HG03135 (cell line): ENCODE measurements around the gene CCDC148.

Experiments
- ATAC-seq: cut with Tn5 transposase; IDR thresholded peaks from one replicate; pipeline ENCODE4 v1.9.1; 2021; ENCODE audit warnings: mild to moderate bottlenecking, moderate library complexity; ENCODE audit not compliant: unreplicated experiment

The CCDC148 gene

DNA sequence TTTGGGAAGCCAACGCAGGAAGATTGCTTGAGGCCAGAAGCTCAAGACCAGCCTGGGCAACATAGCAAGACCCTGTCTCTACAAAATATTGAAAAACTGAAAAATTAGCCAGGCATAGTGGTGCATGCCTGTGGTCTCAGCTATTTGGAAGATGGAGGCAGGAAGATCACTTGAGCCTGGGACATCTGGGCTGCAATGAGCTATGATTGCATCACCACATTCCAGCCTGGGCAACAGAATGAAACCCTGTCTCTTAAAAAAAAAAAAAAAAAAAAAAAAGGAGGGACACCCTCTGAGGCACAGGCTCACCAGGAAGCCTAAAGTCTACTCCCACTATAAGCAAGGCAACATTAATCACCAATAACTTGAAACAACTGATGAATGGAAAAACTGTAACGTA is 151.1 kb downstream of the CCDC148 start:
- no peak for ATAC-seq

- no peak for ATAC-seq
Measured at GRCh38 chr2:158300394-158300793, 156.2 kb downstream of the CCDC148 start.

GRCh38 chr2:158297606-158298005 is 158.9 kb downstream of the CCDC148 start:
- ATAC-seq, result no peak

DNA sequence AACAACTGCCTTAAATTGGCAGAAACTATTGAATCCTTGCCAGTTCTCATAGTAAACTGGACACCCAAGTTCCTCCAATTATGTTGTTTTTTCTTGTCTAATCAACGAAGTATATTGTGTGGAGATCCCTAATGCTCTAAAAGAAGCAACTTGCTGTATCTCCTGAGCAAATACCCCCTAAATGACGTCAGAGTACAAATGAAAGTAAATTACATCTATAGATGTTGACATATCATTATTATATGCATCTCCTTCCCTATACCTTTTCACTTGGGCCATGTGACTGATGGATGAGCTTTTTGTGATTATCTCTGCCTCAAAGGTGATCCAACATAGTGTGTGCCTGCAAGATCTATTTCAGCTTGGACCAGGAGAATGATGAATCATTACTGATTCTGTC is 159.4 kb downstream of the CCDC148 start:
- no peak for ATAC-seq

DNA sequence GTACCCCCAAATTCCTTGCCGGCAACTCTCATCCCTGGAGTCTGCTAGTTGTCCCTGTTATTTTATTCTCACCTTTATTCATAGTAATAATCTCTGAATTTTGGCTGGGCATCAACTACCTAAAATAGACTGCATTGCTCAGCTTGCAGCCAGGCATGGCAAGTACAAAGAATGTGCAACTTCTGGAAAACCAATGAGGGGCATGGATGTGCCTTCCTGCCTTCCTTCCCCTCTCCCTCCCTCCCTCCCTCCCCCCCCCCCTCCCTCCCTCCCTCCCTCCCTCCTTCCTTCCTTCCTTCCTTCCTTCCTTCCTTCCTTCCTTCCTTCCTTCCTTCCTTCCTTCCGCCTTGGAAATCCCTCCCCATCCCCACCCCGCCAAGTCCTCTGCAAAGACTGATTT is 162.8 kb downstream of the CCDC148 start:
- ATAC-seq, result no peak

DNA sequence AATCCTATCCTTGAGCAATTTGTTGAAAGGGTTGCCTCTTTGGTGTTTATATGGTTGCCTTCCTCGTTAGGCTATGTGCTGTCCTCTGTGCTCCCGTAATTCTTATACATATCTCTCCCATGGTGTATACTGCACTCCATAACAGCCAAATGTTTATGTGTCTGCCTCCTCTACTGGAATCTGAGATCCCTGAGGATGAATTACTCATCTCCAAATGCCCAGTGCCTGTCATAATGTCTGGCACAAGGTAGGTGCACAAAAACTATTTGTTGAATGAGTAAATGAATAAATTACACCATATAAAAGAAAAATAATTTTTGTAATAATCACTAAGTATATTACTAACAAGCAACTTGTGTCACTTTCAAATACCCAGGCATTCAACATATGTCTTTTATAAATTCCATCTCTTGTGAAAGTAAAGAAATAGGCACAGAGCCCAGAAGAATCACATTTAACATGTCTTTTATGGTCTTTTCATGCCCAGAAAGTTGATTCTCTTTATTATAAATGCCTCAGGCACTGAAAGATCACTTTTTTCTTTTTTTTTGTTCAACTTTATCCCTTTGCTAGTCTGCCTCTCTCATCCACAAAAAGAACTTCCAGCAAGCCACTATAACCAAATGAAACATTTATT is 164.9 kb downstream of the CCDC148 start:
- ATAC-seq, result no peak

- ATAC-seq, result no peak
Measured at GRCh38 chr2:158290225-158290624, 166.3 kb downstream of the CCDC148 start.

DNA sequence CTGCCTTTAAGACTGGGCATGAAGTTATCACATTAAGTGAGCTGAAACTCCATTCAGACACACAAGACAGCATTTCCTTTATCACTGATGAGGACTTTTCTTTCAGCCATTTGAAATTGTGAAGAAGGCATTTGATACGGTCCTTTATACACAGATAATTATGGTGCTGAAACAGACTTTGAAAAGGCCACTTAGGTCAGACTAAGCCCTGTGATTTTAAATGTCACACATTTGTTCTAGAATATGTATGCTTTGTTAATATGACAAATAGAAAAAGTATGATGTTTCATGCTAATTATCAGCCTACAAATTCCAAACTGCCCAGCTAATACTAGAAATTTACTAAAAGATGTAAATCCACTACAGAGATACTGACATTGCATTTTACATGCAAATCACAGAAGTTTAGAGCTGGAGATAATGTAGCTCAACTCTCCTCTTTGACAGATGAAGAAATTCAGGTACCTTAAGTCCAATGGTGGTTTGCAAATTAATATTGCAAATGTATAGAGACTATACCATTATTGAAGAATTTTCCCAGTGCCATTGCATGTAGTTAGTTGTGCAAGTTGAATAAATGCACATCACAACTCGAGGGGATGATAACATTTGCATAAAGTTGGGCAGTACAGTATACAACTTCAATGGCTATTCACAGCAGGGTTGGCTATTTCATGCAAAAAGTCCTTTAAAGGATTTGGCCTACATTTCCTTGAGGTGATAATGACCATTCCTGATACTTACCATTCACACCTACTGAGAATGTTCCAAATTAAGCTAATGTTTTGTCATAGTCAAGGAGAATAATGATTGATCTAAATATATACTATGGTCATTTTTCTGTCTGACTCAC is 179.7 kb downstream of the CCDC148 start:
- ATAC-seq, result no peak

- ATAC-seq, result no peak
Measured at GRCh38 chr2:158273791-158274190, 182.8 kb downstream of the CCDC148 start.

DNA sequence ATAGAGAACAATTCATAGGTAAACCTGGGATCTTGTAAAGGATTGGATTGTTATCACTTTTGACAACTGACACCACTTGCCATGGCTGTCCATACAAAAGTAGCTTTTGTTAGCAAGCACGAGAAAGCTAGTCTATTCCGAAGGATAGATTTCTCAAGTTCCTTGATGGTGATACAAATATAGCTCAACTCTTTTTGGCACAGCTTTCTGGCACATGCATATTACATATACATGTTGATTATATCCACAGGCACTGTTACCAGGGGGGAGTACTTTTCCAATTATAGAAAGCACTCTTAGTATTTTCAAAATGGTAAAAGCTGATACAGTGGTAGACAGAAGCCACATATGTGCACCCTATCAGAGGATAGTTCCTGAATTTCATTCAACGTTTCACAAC is 186.0 kb downstream of the CCDC148 start:
- no peak for ATAC-seq

GRCh38 chr2:158269143-158269542 is 187.4 kb downstream of the CCDC148 start:
- ATAC-seq, result no peak

DNA sequence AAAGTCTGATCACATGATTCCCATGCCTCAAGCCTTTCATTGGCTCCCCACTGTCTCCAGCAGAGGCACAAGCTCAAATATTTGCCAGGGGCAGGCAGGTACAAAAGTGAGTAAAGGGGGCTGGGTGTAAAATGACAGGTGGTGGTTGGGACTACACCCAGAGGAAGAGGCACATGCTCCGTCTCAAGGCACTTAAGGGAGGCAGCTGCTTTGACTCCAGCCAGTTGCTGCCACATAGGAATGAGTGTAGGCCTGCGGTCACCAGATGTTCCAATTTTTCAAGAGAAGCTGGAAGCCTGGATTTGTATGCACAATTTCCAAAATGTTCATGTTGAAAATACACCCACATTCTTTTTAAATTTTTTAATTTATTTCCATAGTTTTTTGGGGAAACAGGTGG is 190.4 kb downstream of the CCDC148 start:
- ATAC-seq, result no peak

DNA sequence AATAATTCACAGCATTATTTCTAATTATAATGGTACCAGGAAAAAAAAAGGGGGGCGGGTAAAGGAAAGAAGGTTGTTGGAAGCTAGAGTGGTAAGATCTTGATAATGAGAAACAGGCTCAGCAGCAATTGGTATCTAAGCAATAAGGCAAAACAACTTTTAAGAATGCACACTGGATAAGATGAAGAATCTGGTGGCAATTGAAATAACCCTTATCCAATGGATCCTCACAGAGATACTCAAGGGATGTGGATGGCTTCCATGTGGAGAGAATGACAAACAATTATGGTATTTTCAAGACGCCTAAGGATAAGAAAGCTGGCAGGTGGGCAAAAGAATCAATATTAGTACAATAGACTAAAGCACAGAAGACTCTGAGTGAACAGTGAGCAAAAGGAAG is 201.3 kb downstream of the CCDC148 start:
- no peak for ATAC-seq

DNA sequence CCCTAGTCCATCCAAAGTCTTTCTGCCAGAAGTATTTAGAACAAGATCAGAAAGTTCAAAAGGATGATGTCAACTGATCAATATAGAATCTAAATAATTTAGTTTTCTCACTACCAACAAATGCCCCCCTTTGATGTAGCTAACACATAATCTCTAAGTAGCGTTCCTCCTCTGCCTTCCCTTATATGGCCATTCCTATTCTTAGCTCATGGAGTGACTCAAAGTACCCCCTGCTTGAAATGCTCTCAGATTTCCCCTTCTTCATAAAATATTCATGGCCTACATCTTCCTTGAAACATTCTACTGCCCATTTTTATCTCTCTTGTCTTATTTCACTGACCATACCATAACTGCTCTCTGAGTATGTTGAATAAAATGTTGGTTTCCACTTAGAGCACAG is 203.4 kb downstream of the CCDC148 start:
- ATAC-seq, result no peak

DNA sequence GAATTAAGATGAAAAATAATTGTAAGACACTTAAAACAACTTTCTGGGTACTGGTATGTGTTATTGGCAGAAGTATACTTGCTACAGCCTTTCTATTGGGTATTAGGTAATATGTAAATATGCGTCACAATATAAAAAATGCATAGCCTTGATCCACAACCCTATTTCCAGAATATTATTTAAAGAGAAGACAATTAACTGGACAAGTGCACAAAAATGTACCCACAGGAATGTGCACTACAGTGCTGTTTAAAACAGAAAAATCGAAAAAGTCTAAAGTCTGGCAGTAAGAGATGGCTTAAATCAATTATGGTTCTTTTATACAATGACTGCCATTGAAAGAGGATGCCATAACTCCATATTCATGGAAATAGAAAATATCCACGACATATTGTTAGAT is 205.2 kb downstream of the CCDC148 start:
- ATAC-seq, result no peak

GRCh38 chr2:158243392-158243791 is 213.2 kb downstream of the CCDC148 start:
- no peak for ATAC-seq

DNA sequence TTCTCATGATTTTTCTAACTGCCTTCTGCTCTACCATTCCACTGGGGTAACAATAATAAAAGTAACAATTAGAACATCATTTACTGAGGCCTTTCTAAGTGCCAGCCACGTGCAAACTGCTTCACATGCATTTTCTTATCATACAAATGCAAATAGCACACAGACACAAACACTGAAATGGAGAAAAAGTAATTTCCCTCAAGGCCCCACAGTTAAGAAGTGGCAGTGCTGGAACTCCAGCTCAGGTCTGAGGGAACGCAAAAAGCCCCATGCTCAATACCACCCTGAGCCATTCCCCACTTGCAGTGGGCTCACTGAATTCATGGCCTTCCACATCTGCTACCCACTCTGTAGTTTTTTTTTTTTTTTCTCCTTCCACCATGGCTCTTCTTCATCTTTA is 214.3 kb downstream of the CCDC148 start:
- ATAC-seq, result no peak

GRCh38 chr2:158240975-158241374 is 215.6 kb downstream of the CCDC148 start:
- ATAC-seq, result no peak

DNA sequence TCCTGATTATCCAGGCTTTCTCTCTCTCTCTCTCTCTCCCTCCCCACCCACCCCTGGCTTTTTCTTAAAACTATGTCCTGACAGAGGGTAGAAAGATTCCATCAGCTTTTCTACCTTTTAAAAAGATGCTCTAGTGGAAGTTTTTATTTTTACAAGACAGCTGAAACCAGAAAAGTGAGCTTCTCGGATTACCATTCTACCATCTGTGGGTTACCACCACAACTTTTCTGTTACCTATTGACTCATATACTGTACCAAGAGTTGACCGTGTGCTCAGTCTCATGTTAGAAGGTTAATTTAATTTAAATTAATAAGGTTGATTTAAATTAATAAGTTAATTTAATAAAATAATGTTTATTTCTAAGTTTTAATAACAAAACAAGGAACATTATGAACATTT is 217.3 kb downstream of the CCDC148 start:
- ATAC-seq, result no peak

DNA sequence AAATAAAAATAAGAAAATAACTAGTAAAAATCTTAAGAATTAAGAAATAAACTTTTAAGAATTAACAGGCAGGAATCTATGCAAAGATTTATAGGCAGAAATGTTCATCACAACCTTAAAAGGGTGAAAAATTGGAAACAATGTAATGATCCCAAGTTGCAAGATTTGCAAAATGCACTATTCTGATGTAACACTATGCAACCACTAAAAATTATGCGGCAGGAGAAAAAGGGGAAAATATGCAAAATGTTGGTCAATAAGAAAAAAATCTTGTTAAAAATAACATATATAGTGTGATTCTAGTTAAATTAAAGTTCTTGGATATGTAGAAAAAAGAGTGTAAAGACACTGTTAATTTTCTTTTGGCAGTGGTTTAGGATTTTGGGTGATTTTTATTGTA is 222.1 kb downstream of the CCDC148 start:
- ATAC-seq, result no peak

GRCh38 chr2:158232476-158232875 is 224.1 kb downstream of the CCDC148 start:
- ATAC-seq, result no peak

DNA sequence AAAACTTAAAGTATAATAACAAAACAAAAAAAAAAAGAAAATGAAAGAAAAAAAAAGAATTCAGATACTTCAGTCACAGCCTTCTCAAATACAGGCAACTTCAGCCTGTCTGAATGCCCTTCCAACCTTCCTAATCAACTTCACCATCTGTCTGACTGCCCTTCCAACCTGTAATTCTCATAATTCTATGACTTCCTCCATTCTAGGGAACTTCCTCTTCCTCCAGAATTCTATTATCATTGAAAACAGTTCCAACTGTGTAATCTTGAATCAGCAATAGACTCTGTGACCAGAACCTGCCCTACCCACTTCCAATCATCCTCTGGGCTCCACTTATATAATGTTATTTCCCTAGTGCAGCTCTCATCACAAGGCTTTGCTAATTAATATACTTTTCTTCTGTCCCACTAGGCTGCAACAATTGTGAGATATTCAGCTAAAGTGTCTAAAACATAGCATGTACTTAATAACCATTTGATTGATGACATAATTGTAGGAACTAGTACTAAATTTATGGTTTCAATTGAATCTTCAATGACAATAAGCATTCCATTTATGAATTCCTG is 227.5 kb downstream of the CCDC148 start:
- ATAC-seq, result no peak
